A549 (cell line): ENCODE measurements around the gene KCNQ1OT1. TPM values are rescaled to one million over a fixed set of nuclear protein-coding genes. Genes with fewer than 3 reads are reported as not detected.

ENCODE experiments used
- ATAC-seq, 2 experiments: fragments of 200-7000 bp in 1 of 2; fragments of >200 bp in 1 of 2; cut with Nextera tagmentation in 1 of 2; cut with Tn5 transposase in 1 of 2; 3 replicates each; pipeline versions ENCODE4 v1.8.0 to v1.9.1; 2018 to 2020; ENCODE audit warnings: mild to moderate bottlenecking in 1 of 2, moderate library complexity in 1 of 2
- CTCF ChIA-PET: fragments of 300-600 bp; sonication (Branson Sonifier 250); formaldehyde crosslinking; extraction: SDS; loops from one replicate; lab custom pipeline; 2021; ENCODE audit warnings: antibody characterized with exemption, inconsistent platforms; lab: Yijun Ruan, JAX
- POLR2A ChIA-PET: fragments of 350-600 bp; formaldehyde crosslinking; extraction: SDS; loops from one replicate; lab custom pipeline; 2021; ENCODE audit warnings: antibody characterized with exemption, inconsistent platforms; lab: Yijun Ruan, JAX
- DNase-seq, 2 experiments: peaks; one replicate each; pipeline versions ENCODE4 v3.0.0 to v3.0.0-alpha.2; 2011 to 2016; ENCODE audit warnings: low read depth in 1 of 2, low spot score in 1 of 2
- FAIRE-seq: peaks from 2 replicates; lab custom pipeline; 2011; peaks lifted over from hg19 to GRCh38; lab: Jason Lieb, UNC
- H3K27ac ChIP-seq, 2 experiments: fragments of >200 bp; sonication (Bioruptor Twin); formaldehyde crosslinking; 3 replicates each; pipeline ENCODE4 v1.5.1; 2016 to 2017
- H3K4me1 ChIP-seq: fragments of >200 bp; sonication (Bioruptor Twin); formaldehyde crosslinking; 3 replicates; pipeline ENCODE4 v1.6.1; 2016
- H3K4me2 ChIP-seq: fragments of >200 bp; sonication (Bioruptor Twin); formaldehyde crosslinking; 3 replicates; pipeline ENCODE4 v1.6.1; 2016
- H3K4me3 ChIP-seq: fragments of >200 bp; sonication (Bioruptor Twin); formaldehyde crosslinking; 3 replicates; pipeline ENCODE4 v1.5.1; 2016
- H3K9me3 ChIP-seq: fragments of >200 bp; sonication (Bioruptor Twin); formaldehyde crosslinking; 3 replicates; pipeline ENCODE4 v1.6.1; 2016
- CBX2 ChIP-seq: fragments of 200-600 bp; sonication (generic); IDR thresholded peaks from 2 replicates; pipeline ENCODE4 v1.6.1; 2016; ENCODE audit warnings: low read depth, mild to moderate bottlenecking, borderline replicate concordance
- CEBPB ChIP-seq, 2 experiments: fragments of >200 bp in 1 of 2; sonication (Bioruptor Twin) in 1 of 2; formaldehyde crosslinking in 1 of 2; IDR thresholded peaks; 2 replicates each; pipeline ENCODE4 v1.6.1; 2012 to 2016
- ESRRA ChIP-seq: fragments of 150-350 bp; IDR thresholded peaks from 2 replicates; pipeline ENCODE4 v1.6.1; 2014; ENCODE audit warnings: mild to moderate bottlenecking, low read length, borderline replicate concordance
- FOSL2 ChIP-seq, 2 experiments: fragments of 450-650 bp in 1 of 2; fragments of >200 bp in 1 of 2; sonication (Bioruptor Twin) in 1 of 2; formaldehyde crosslinking; IDR thresholded peaks; 2 replicates each; pipeline versions ENCODE4 v1.5.0 to v1.6.1; 2016 to 2020; ENCODE audit warnings: mild to moderate bottlenecking in 1 of 2, moderate library complexity in 1 of 2
- GATA3 ChIP-seq: IDR thresholded peaks from 2 replicates; pipeline ENCODE4 v1.6.1; 2012; ENCODE audit warnings: borderline replicate concordance
- KDM1A ChIP-seq: fragments of 200-600 bp; sonication (generic); IDR thresholded peaks from 2 replicates; pipeline ENCODE4 v1.6.1; 2016; ENCODE audit warnings: low read depth, mild to moderate bottlenecking
- MYC ChIP-seq: IDR thresholded peaks from 2 replicates; pipeline ENCODE4 v1.6.1; 2012; ENCODE audit warnings: mild to moderate bottlenecking, inconsistent platforms, low read length, improper control_type of control experiment, borderline replicate concordance
- NPAS2 ChIP-seq: fragments of 250-450 bp; sonication (Bioruptor Pico); IDR thresholded peaks from 2 replicates; pipeline ENCODE4 v1.8.0; 2022; ENCODE audit warnings: mild to moderate bottlenecking, moderate library complexity, borderline replicate concordance
- PHF8 ChIP-seq: fragments of 200-600 bp; sonication (generic); IDR thresholded peaks from 2 replicates; pipeline ENCODE4 v1.6.1; 2016; ENCODE audit warnings: low read depth, mild to moderate bottlenecking, antibody characterized with exemption, moderate library complexity, borderline replicate concordance
- POLR2A ChIP-seq: IDR thresholded peaks from 2 replicates; pipeline ENCODE4 v1.6.1; 2012; ENCODE audit warnings: mild to moderate bottlenecking, low read length
- POLR2AphosphoS2 ChIP-seq: conservative IDR thresholded peaks from 2 replicates; pipeline ENCODE4 v1.6.1; 2012; ENCODE audit warnings: low read length, improper control_type of control experiment, inconsistent platforms
- RARB ChIP-seq: fragments of 250-450 bp; sonication (Bioruptor Pico); IDR thresholded peaks from 2 replicates; pipeline ENCODE4 v1.8.0; 2021; ENCODE audit warnings: mild to moderate bottlenecking, moderate library complexity
- SMC3 ChIP-seq: fragments of >200 bp; sonication (Bioruptor Twin); formaldehyde crosslinking; IDR thresholded peaks from 3 replicates; pipeline ENCODE4 v1.6.1; 2018; ENCODE audit warnings: inconsistent platforms
- TP53 ChIP-seq: fragments of 250-450 bp; sonication (Bioruptor Pico); IDR thresholded peaks from 2 replicates; pipeline ENCODE4 v1.5.0; 2021; ENCODE audit warnings: mild to moderate bottlenecking, moderate library complexity
- ZC3H11A ChIP-seq: fragments of 450-650 bp; IDR thresholded peaks from 2 replicates; pipeline ENCODE4 v1.6.1; 2014; ENCODE audit warnings: antibody characterized with exemption, mild to moderate bottlenecking
- ZSCAN20 ChIP-seq: fragments of 250-450 bp; sonication (Bioruptor Pico); IDR thresholded peaks from 2 replicates; pipeline ENCODE4 v1.8.0; 2022; ENCODE audit warnings: mild to moderate bottlenecking, moderate library complexity
- WGBS: methylation state at CpG from one replicate; pipeline ENCODE4 v1.1.6; 2017; ENCODE audit errors: missing lambda C conversion rate; 5-methylcytosine and 5-hydroxymethylcytosine counted together
- polyA plus RNA-seq, 4 experiments: library from polyadenylated mRNA; depleted of rRNA in 3 of 4; stranded (reverse); fragments of >200 nt; fragmentation: RNase III in 1 of 4; extraction: RNeasy Plus Mini Kit Qiagen cat#74134 plus additional on column Dnase treatment in 1 of 4; gene quantifications; 2 replicates in 3 of 4; 3 replicates in 1 of 4; pipeline ENCODE4 v1.2.3, GENCODE V29; 2011 to 2017
- TF ChIP-seq, protein P1 (sequence below): fragments of 250-450 bp; sonication (Bioruptor Pico); IDR thresholded peaks from 2 replicates; pipeline ENCODE4 v1.5.0; 2020; ENCODE audit warnings: low read depth, mild to moderate bottlenecking, moderate library complexity
- TF ChIP-seq, protein P2 (sequence below): fragments of 450-650 bp; IDR thresholded peaks from 2 replicates; pipeline ENCODE4 v1.6.1; 2014; ENCODE audit warnings: antibody characterized with exemption
- TF ChIP-seq, protein P3 (sequence below): fragments of 200-600 bp; sonication (generic); IDR thresholded peaks from 2 replicates; pipeline ENCODE4 v1.6.1; 2016; ENCODE audit warnings: antibody characterized with exemption, mild to moderate bottlenecking, moderate library complexity

KCNQ1OT1 gene
- polyA plus RNA-seq, 2 of the 4 experiments (the other 2 are of a cell fraction): 0.03 to 0.13 TPM

DNA sequence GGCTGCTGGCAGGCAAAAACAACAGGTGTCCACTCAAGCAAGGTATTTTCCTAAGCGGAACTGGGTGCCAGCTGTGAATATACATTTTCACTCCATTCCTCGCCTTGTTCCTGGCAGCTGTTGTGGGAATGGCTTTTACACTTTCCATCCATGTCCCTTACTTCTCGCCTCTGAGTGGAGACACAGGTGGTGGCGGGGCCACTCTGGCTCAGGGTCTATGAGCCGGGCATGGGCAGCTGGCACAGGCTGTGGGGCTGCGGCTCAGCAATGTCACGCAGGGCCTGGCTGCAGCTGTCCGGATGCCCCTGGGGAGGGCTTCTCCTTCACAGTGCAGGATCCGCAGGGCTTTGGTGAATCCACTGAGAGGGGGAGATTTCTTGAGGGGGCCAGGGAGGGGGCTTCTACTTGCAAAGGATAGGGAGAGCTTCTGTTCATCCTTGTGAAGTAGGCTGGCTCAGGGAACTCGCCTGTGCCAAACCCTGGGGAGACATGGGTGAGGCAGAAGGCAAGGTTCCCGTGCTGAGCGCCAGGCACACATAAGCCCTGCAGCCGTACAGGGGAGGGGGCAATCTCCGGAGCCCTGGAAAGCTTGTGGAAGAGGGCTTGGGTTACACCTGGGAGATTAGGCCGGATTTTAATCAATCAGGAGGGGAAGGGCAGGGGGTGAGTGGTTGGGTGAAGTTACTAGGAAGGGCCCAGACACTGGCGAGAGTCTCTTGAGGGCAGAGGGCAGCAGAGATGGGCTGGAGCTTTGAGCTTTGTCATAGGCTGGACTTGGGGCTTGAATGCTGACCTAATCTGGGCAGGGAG is 45.7 kb downstream of the KCNQ1OT1 start:
- no peak for DNase-seq
- no peak overlapping the region for H3K27ac ChIP-seq
- no peak overlapping the region for H3K4me2 ChIP-seq
- H3K4me3 ChIP-seq: no peak overlapping the region
- H3K4me1 ChIP-seq: no peaks in the 10 kb centered on the region
- peaks cover 98% of the 10 kb centered on the region for H3K9me3 ChIP-seq
- 86% methylated on average over 14 of the region's 16 CpGs for WGBS
- FAIRE-seq: no peak
- POLR2A ChIA-PET: no interaction called here
- no peak for TF ChIP-seq ZSCAN20 (CRISPR knock-in tag)
- ATAC-seq: no peak
- CTCF ChIA-PET: interaction anchor here (1.3 kb wide), 1 partner anchor 11 kb away, joined by 4 read pairs; no protein-coding TSS in a partner anchor

DNA sequence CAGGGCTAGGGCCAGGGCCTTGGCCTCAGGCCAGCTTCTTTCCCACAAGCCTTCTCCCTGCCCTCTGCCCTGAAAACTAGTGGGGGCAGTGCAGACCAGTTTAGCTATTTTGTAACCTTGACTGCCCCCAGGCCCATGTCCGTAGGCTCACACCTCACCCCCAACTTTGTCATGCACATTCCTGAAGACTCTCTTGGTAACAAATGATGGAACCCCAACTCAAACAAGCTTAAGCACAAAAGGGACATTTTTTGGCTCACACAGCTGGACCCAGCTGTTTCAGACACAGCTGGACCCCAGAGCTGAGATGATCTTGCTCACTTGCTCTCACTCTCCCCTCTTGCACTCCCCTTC is 46.6 kb downstream of the KCNQ1OT1 start:
- Histone ChIP-seq H3K27ac (no peak overlapping the region), H3K4me3 (no peak overlapping the region), H3K9me3 (peaks cover 98% of the 10 kb centered on the region), H3K4me1 (no peaks in the 10 kb centered on the region), H3K4me2 (no peak overlapping the region)
- FAIRE-seq (no peak), DNase-seq (no peak), ATAC-seq (no peak)
- POLR2A ChIA-PET: no interaction called here
- CTCF ChIA-PET: interaction anchor here (1.3 kb wide), 1 partner anchor 10 kb away, joined by 4 read pairs; no protein-coding TSS in a partner anchor
- 83% methylated on average over 1 of the region's 1 CpG for WGBS
- TF ChIP-seq GATA3 (no peak), CEBPB (IDR thresholded peaks at IDR 0.05) (no peak), FOSL2 (IDR thresholded peaks at IDR 0.05) (no peak), FOSL2 (CRISPR knock-in tag; IDR thresholded peaks at IDR 0.05) (no peak), KDM1A (no peak), TP53 (CRISPR knock-in tag) (no peak), POLR2A (no peak)
- TF ChIP-seq, protein P1, sequence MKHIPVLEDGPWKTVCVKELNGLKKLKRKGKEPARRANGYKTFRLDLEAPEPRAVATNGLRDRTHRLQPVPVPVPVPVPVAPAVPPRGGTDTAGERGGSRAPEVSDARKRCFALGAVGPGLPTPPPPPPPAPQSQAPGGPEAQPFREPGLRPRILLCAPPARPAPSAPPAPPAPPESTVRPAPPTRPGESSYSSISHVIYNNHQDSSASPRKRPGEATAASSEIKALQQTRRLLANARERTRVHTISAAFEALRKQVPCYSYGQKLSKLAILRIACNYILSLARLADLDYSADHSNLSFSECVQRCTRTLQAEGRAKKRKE: no peak
- TF ChIP-seq, protein P2, sequence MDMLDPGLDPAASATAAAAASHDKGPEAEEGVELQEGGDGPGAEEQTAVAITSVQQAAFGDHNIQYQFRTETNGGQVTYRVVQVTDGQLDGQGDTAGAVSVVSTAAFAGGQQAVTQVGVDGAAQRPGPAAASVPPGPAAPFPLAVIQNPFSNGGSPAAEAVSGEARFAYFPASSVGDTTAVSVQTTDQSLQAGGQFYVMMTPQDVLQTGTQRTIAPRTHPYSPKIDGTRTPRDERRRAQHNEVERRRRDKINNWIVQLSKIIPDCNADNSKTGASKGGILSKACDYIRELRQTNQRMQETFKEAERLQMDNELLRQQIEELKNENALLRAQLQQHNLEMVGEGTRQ: no peak
- TF ChIP-seq, all 56 proteins: peak for 0

DNA sequence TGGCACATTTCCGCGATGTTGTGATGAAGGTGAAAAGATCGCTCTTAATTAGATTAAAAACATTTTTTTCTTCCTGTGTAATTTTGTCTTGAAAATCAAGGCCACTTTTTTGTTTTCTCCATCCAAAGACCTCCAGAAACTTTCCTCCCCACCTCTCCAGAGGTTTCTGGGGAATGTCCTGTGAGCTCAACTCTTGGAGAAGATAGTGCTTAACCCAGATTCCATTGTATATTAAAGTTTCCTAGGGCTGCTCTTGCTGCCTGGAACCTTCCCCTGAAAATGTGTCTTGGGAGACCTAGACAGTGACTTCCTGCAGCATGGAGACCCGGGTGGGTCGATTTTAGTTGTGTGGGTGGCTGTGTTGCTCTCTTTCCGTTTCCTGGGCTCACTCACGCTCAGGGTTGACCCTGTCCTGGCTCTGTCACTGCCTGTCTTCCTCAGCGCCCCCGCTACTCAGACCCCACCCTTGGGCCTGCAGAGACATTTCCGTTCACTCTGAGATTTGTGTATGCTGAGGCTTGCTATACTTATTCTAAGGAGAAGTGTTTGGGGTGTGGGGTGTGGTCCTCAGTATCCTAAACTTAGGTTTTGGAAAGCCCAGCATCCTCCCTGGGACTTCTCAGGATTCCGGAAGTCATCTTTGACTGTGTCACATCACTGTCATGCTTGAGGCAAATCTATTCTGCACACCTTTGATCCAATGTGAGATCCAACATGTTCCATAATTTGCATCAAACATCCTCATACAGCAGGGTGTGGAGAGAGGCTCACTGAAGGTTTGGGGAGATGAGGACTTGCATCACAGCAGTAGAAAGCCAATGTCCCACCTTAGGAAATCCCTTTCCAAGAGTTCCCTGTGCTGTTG is 47.2 kb downstream of the KCNQ1OT1 start:
- peaks cover 98% of the 10 kb centered on the region for H3K9me3 ChIP-seq
- TF ChIP-seq POLR2A (no peak), NPAS2 (CRISPR knock-in tag) (no peak), PHF8 (no peak), ESRRA (no peak), POLR2AphosphoS2 (no peak), CBX2 (no peak), MYC (no peak), RARB (CRISPR knock-in tag) (no peak), ZC3H11A (no peak), SMC3 (no peak)
- TF ChIP-seq, protein P3, sequence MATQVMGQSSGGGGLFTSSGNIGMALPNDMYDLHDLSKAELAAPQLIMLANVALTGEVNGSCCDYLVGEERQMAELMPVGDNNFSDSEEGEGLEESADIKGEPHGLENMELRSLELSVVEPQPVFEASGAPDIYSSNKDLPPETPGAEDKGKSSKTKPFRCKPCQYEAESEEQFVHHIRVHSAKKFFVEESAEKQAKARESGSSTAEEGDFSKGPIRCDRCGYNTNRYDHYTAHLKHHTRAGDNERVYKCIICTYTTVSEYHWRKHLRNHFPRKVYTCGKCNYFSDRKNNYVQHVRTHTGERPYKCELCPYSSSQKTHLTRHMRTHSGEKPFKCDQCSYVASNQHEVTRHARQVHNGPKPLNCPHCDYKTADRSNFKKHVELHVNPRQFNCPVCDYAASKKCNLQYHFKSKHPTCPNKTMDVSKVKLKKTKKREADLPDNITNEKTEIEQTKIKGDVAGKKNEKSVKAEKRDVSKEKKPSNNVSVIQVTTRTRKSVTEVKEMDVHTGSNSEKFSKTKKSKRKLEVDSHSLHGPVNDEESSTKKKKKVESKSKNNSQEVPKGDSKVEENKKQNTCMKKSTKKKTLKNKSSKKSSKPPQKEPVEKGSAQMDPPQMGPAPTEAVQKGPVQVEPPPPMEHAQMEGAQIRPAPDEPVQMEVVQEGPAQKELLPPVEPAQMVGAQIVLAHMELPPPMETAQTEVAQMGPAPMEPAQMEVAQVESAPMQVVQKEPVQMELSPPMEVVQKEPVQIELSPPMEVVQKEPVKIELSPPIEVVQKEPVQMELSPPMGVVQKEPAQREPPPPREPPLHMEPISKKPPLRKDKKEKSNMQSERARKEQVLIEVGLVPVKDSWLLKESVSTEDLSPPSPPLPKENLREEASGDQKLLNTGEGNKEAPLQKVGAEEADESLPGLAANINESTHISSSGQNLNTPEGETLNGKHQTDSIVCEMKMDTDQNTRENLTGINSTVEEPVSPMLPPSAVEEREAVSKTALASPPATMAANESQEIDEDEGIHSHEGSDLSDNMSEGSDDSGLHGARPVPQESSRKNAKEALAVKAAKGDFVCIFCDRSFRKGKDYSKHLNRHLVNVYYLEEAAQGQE: no peak
- POLR2A ChIA-PET: no interaction called here
- CTCF ChIA-PET: interaction anchor here (1.3 kb wide), 1 partner anchor 9 kb away, joined by 4 read pairs; no protein-coding TSS in a partner anchor
- no peak overlapping the region for H3K4me2 ChIP-seq
- no peaks in the 10 kb centered on the region for H3K4me1 ChIP-seq
- DNase-seq (no peak), ATAC-seq (no peak), FAIRE-seq (no peak)
- WGBS: 79% methylated on average over 11 of the region's 11 CpGs
- H3K4me3 ChIP-seq: no peak overlapping the region
- H3K27ac ChIP-seq: no peak overlapping the region
